Cardiac fibroblast (primary cell): Measurements from ENCODE around the gene TMEM209.

Experiments
- DNase-seq, 2 donors: peaks; one replicate each; pipeline versions ENCODE4 v3.0.0 to v3.0.0-alpha.2; 2010; ENCODE audit warnings: low read depth in 2 of 2
- H3K4me3 ChIP-seq, 2 donors: replicated peaks in 1 of 2; 1 replicate in 1 of 2; 2 replicates in 1 of 2; pipeline ENCODE4 v1.5.1; 2011; ENCODE audit warnings: low read depth in 2 of 2, low read length in 2 of 2, mild to moderate bottlenecking in 2 of 2, moderate library complexity in 1 of 2
- TF ChIP-seq, protein P1 (sequence below): IDR thresholded peaks from one replicate; pipeline ENCODE4 v1.5.1; 2011; ENCODE audit warnings: low read depth, mild to moderate bottlenecking, low read length, inconsistent platforms

Gene TMEM209

DNA sequence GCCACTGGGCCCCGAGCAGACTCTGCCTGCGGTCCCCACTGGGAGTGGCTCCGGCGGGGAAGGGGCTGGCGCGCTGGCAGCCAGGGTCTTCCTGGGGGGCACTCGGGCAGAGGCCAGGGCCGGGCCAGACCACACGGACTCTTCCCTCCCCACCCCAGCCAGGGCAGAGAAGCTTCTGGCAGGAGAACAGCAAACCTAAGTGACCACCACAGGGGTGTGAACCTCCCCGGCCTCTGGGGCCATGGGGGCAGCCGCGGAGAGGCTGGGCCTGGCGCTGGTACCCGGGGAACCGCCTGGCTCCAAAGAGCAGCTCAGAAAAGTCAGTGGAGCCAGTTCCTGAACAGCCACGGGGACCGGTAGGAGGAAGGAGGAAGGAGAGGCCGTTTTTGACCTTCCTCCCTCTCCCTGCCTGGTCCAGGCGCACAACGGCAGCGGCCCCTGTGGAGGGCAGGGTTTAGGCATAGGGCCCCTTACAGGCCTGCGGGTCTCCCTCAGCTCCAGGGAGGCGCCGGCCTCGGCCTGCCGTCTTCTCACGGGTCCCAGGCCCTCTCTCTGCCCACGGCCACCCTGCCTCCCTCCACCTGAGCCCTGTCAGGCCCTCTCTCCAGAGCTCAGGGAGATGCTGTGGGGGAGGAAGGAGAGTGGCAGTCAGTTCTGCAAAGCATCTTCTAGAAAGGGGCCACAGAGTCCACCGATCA, 51.8 kb downstream of the TMEM209 start:
- TF ChIP-seq, protein P1, sequence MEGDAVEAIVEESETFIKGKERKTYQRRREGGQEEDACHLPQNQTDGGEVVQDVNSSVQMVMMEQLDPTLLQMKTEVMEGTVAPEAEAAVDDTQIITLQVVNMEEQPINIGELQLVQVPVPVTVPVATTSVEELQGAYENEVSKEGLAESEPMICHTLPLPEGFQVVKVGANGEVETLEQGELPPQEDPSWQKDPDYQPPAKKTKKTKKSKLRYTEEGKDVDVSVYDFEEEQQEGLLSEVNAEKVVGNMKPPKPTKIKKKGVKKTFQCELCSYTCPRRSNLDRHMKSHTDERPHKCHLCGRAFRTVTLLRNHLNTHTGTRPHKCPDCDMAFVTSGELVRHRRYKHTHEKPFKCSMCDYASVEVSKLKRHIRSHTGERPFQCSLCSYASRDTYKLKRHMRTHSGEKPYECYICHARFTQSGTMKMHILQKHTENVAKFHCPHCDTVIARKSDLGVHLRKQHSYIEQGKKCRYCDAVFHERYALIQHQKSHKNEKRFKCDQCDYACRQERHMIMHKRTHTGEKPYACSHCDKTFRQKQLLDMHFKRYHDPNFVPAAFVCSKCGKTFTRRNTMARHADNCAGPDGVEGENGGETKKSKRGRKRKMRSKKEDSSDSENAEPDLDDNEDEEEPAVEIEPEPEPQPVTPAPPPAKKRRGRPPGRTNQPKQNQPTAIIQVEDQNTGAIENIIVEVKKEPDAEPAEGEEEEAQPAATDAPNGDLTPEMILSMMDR = no peak
- H3K4me3 ChIP-seq = no peak overlapping the region
- no peak for DNase-seq

DNA sequence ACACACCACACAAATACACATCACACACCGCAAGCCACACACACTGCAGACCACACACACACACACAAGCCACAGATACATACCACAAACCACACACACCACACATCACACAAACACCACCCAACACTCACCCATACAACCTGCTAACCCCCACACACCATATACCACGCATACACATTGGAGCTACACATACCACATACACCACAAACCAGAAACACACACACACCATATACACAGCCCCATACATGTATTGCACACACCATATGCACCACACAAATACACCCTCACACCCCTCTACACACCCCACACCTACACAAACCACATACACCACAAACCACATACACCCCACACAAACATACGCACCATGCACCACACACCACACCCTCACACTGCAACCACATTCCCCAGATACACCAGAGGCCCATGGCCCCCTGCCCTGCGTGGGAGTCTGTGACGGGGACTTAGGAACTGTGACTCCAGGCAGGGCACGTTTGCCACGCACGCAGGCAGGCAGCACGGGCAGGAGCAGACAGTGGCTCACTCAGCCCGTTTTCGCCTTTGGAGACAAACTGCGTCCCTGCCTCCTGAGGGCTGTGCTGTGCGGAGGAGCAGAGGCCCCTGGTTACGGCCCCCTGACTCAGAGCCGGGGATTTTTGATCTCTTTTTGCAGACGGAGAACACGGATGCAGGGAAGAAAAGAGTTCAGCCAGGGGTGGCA, 52.6 kb downstream of the TMEM209 start:
- DNase-seq = peak; percentile 24 to 49
- TF ChIP-seq, protein P1 = no peak
- no peak overlapping the region for H3K4me3 ChIP-seq

DNA sequence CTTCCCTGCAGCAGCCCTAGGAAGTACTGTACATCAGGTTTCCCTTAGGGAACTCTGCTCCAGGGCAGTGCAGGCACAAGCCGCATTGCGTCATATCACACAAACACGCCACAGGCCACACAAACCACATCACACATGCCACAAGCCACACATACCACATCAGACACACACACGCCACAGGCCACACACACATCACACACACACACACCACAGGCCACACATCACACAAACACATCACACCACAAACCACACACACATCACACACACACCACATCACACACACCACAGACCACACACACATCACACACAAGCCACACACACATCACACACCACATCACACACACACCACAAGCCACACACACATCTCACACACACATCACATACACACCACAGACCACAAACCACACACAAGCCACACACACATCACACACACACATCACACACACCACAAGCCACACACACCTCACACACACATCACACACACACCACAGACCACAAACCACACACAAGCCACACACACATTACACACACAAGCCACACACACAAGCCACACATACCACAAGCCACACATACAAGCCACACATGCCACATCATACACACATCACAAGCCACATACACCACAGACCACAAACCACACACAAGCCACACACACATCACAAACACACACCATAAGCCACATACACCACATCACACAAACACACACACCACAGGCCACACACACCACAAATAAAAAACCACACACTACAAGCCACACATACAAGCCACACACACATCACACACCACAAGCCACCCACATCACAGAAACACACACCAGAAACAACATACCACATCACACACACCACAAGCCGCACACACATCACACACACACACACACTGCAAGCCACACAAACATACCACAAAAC, 53.4 kb downstream of the TMEM209 start:
- DNase-seq = peak; percentile 34 to 35
- TF ChIP-seq, protein P1 = no peak
- no peak overlapping the region for H3K4me3 ChIP-seq

DNA sequence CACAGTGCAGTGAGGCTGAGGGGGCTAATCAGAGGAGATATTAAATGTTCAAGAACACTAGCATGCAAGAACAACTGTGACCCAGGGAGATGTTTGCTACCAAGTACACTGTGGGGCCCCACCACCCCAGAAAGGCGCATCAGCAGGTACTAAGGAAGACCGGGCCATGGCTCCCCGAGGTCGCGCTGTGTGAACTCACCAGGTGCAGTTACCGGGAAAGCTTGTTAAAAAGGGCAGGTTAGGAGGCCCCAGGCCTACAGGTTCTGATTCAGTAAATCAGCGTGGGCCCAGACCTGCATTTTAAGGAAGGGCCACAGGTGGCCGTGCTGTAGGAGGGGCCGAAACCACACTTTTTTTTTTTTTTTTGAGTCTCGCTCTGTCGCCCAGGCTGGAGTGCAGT, 54.6 kb downstream of the TMEM209 start:
- TF ChIP-seq, protein P1 = no peak
- no peak for DNase-seq
- no peak overlapping the region for H3K4me3 ChIP-seq

DNA sequence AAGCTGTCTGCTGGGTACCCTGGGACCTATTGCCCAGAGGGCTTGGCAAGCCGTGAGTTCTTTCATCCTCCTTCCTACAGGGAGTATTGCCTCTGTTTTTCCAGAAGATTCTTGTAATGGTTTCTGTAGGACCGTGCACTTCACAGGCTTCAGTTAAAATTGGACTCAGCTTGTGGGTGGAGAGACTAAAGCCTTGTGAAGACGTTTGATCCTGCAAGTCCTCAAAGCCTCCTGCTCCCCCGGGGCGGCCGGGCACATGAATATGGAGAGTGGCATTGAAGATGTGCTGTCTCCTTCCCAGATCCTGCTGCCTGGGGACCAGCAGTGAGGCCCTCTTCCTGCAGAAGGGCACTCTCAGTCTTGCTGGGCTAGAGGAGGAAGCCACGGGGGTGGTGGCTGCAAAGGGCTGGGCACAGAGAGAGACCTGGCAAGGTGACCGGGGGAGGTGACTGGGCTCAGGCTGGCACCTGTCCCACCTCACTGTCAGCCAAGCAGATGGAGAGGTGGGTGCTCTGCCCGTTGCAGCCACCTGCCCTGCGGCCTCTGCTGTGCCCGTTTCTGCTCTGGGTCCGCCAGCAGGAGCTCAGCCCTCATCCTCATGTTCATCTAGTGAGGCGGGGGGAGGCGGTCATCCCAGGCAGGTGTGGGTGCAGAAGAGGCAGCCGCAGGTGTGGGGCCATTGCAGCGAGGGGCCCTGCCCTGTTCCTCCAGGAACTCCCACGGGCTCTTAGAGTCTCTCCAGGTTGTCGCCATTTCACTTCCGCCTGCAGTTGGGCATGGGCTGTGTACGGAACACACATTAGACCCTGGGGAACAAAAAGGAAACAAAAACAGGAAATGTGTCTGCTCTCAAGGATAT, 55.7 kb downstream of the TMEM209 start:
- DNase-seq = no peak
- H3K4me3 ChIP-seq = no peak overlapping the region
- TF ChIP-seq, protein P1 = no peak

DNA sequence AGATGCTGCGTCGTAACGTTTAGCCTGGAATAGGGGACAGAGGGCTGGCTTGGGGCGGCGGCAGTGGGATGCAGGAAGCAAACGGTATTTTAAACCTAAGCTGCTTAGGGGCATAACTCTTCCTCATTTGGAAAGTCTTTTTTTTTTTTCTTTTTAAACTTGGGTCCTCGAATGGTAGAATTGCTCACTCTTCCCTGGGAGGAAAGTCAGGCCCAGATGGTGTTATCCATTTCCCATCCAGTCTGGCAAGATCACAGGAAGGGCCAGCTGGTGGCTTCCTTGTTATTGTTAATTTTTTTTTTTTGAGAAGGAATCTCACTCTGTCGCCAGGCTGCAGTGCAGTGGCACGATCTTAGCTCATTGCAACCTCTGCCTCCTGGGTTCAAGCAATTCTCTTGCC, 56.6 kb downstream of the TMEM209 start:
- TF ChIP-seq, protein P1 = no peak
- no peak for DNase-seq
- H3K4me3 ChIP-seq = no peak overlapping the region
